IPS DF 6.9 (cell line): Measurements from ENCODE around the gene XIRP1.

Experiments used
- DNase-seq: peaks from one replicate; pipeline ENCODE4 v3.0.0-alpha.2; 2013; ENCODE audit warnings: low read depth, low spot score
- H3K27ac ChIP-seq: one replicate; pipeline ENCODE4 v1.5.1; 2013; ENCODE audit warnings: low read length, control low read depth
- H3K27me3 ChIP-seq: 2 replicates; pipeline ENCODE4 v1.6.1; 2013; ENCODE audit warnings: mild to moderate bottlenecking, low read length; ENCODE audit not compliant: control insufficient read depth, insufficient read depth
- H3K36me3 ChIP-seq: 2 replicates; pipeline ENCODE4 v1.6.1; 2013; ENCODE audit warnings: low read length; ENCODE audit not compliant: control insufficient read depth, insufficient read depth
- H3K4me1 ChIP-seq: 2 replicates; pipeline ENCODE4 v1.6.1; 2013; ENCODE audit warnings: low read length; ENCODE audit not compliant: control insufficient read depth, insufficient read depth
- H3K4me3 ChIP-seq: 2 replicates; pipeline ENCODE4 v1.5.1; 2013; ENCODE audit warnings: mild to moderate bottlenecking, low read length
- H3K9me3 ChIP-seq: 2 replicates; pipeline ENCODE4 v1.6.1; 2013; ENCODE audit warnings: low read length, inconsistent platforms; ENCODE audit not compliant: control insufficient read depth, insufficient read depth
- WGBS: extraction: QIAGEN DNeasy Blood & Tissue Kit; methylation state at CpG from one replicate; pipeline ENCODE4 v1.1.7; 2013; ENCODE audit warnings: mixed read lengths, missing lambda C conversion rate; ENCODE audit not compliant: insufficient read length, insufficient coverage; 5-methylcytosine and 5-hydroxymethylcytosine counted together

The XIRP1 gene

DNA sequence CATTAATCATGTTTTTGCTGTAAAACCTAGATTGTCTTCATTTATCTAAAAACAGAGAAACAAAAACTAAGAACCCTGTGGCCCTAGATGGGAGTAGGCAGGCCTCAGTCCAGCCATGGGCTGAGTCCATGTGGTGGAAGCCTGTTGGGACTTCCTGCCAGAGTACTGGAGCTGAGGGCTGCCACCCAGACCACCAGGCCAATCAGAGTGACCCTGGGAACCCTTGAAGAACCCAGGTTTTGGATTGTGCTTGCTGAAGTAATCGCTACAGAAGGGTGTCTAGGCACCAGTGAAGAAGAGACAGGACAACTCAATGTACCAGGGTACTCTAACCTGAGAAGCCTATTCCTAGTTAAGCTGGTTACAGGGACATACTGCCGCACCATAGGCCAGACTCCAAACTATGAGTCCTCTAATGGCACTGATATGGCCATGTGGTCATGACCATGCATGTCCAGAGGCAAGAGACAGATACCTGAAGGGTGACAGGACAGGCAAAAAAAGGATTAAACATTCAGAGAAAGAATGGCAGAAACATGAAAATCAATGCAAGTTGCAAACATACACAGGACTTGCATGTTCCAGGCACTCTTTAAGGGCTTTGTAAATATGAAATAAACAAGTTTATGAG is 51.9 kb downstream of the XIRP1 start:
- Histone ChIP-seq H3K9me3 (no peaks in the 10 kb centered on the region), H3K27ac (no peak overlapping the region), H3K27me3 (no peaks in the 10 kb centered on the region), H3K4me3 (no peak overlapping the region), H3K36me3 (peaks cover 27% of the 10 kb centered on the region), H3K4me1 (no peaks in the 10 kb centered on the region)
- WGBS, result no CpG with 5 or more reads among the region's 2 CpGs
- no peak for DNase-seq

- Histone ChIP-seq H3K9me3 (no peaks in the 10 kb centered on the region), H3K4me3 (no peak overlapping the region), H3K27me3 (no peaks in the 10 kb centered on the region), H3K27ac (no peak overlapping the region), H3K4me1 (no peaks in the 10 kb centered on the region), H3K36me3 (peaks cover 19% of the 10 kb centered on the region; the same call in 1 of the 2 replicates)
- DNase-seq, result no peak
- WGBS, result no CpG with 5 or more reads among the region's 2 CpGs
Observed at GRCh38 chr3:39139442-39139841, 53.0 kb downstream of the XIRP1 start.

- H3K9me3 ChIP-seq, result no peaks in the 10 kb centered on the region
- no peak overlapping the region for H3K27ac ChIP-seq
- H3K4me3 ChIP-seq, result no peak overlapping the region
- H3K27me3 ChIP-seq, result no peaks in the 10 kb centered on the region
- DNase-seq, result no peak
- WGBS, result no CpG with 5 or more reads among the region's 7 CpGs
- peaks cover 14% of the 10 kb centered on the region; the same call in 1 of the 2 replicates for H3K36me3 ChIP-seq
- H3K4me1 ChIP-seq, result no peaks in the 10 kb centered on the region
Observed at GRCh38 chr3:39138804-39139415, 53.5 kb downstream of the XIRP1 start.

DNA sequence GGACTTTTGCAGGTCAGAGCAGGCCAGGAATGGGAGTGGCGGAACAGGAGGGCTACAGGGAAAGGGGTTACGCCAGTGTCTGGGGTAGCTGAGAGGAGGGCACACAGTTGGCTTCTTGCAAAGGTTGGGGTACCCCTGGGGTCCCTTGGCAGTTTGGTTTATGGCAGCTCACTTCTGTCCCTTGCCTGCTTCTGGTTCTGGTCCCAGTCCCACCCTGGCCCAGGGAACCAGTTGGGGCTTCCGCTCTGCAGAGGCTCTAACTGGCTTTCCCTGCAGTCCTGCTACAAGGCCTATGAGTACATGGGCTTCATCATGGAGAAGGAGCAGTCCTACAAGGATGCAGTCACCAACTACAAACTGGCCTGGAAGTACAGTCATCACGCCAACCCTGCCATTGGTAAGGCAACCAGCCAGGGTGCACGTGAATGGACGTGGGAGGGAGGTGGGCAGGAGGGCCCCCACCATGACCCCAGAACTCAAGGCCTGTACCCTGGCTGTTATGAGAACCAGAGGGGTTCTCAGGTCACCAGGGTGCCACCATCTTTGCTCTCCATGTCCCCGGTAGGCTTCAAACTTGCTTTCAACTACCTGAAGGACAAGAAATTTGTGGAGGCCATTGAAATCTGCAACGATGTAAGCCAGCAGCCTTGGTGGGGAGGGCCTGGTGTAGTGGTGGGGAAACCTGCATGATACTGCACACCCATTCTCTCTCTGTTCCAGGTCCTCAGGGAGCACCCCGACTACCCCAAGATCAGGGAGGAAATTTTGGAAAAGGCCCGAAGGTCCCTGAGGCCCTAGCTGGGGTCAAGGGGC is 54.2 kb downstream of the XIRP1 start:
- peaks cover 7% of the 10 kb centered on the region; the same call in 1 of the 2 replicates for H3K36me3 ChIP-seq
- DNase-seq, result no peak
- H3K4me3 ChIP-seq, result no peak overlapping the region
- no CpG with 5 or more reads among the region's 10 CpGs for WGBS
- no peaks in the 10 kb centered on the region for H3K4me1 ChIP-seq
- no peaks in the 10 kb centered on the region for H3K9me3 ChIP-seq
- no peak overlapping the region for H3K27ac ChIP-seq
- no peaks in the 10 kb centered on the region for H3K27me3 ChIP-seq

DNA sequence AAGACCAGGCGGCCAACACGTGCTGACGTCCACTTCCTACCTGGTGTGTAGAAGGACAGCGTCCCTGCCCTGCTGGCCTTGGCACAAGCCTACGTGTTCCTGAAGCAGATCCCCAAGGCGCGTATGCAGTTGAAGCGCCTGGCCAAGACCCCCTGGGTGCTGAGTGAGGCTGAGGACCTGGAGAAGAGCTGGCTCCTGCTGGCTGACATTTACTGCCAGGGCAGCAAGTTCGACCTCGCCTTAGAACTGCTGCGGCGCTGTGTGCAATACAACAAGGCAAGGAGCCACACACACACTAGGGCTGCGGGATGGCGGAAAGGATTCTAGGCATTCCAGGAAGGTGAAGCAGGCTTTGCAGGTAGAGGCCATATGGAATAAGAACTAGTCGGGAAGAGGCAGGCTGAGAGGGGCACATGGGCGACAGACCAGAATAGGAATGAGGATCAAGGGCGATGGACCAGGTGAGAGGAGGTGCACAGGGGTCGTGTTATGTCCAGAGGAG is 54.9 kb downstream of the XIRP1 start:
- Histone ChIP-seq H3K4me3 (no peak overlapping the region), H3K27ac (no peak overlapping the region), H3K4me1 (no peaks in the 10 kb centered on the region), H3K9me3 (no peaks in the 10 kb centered on the region), H3K27me3 (no peaks in the 10 kb centered on the region), H3K36me3 (peaks cover 3% of the 10 kb centered on the region; the same call in 1 of the 2 replicates)
- no CpG with 5 or more reads among the region's 18 CpGs for WGBS
- DNase-seq, result no peak

- H3K27me3 ChIP-seq, result no peaks in the 10 kb centered on the region
- no peak for DNase-seq
- no peaks in the 10 kb centered on the region for H3K4me1 ChIP-seq
- no peak overlapping the region for H3K4me3 ChIP-seq
- H3K27ac ChIP-seq, result no peak overlapping the region
- no peaks in the 10 kb centered on the region for H3K9me3 ChIP-seq
- H3K36me3 ChIP-seq, result no peaks in the 10 kb centered on the region
- no CpG with 5 or more reads among the region's 21 CpGs for WGBS
Observed at GRCh38 chr3:39136533-39137434, 55.6 kb downstream of the XIRP1 start.

GRCh38 chr3:39135170-39135805 is 57.1 kb downstream of the XIRP1 start:
- Histone ChIP-seq H3K4me3 (no peak overlapping the region), H3K36me3 (no peaks in the 10 kb centered on the region), H3K27me3 (no peaks in the 10 kb centered on the region), H3K9me3 (no peaks in the 10 kb centered on the region), H3K4me1 (no peaks in the 10 kb centered on the region), H3K27ac (no peak overlapping the region)
- DNase-seq, result no peak
- no CpG with 5 or more reads among the region's 8 CpGs for WGBS

- H3K27me3 ChIP-seq, result no peaks in the 10 kb centered on the region
- no peak overlapping the region for H3K4me3 ChIP-seq
- H3K27ac ChIP-seq, result no peak overlapping the region
- H3K4me1 ChIP-seq, result no peaks in the 10 kb centered on the region
- DNase-seq, result no peak
- WGBS, result no CpG with 5 or more reads among the region's 7 CpGs
- H3K9me3 ChIP-seq, result no peaks in the 10 kb centered on the region
- no peaks in the 10 kb centered on the region for H3K36me3 ChIP-seq
Observed at GRCh38 chr3:39134305-39134704, 58.1 kb downstream of the XIRP1 start.

- Histone ChIP-seq H3K9me3 (no peaks in the 10 kb centered on the region), H3K4me1 (no peaks in the 10 kb centered on the region), H3K27ac (no peak overlapping the region), H3K27me3 (no peaks in the 10 kb centered on the region), H3K4me3 (no peak overlapping the region), H3K36me3 (no peaks in the 10 kb centered on the region)
- DNase-seq, result no peak
- WGBS, result no CpG with 5 or more reads among the region's 6 CpGs
Observed at GRCh38 chr3:39133822-39134221, 58.6 kb downstream of the XIRP1 start.
